Glutamatergic neuron (in vitro differentiated cells): ENCODE data around the gene CCDC85C. TPM values are rescaled to one million over a fixed set of nuclear protein-coding genes. Genes with fewer than 3 reads are reported as not detected.

Experiments
- DNase-seq: peaks from one replicate; pipeline ENCODE4 v3.0.0; 2022
- H3K27ac Mint-ChIP-seq: one replicate; pipeline ENCODE4 v1.8.0; 2020; ENCODE audit warnings: mild to moderate bottlenecking, mixed read lengths, inconsistent platforms; ENCODE audit not compliant: unreplicated experiment
- H3K27me3 Mint-ChIP-seq: one replicate; pipeline ENCODE4 v1.8.0; 2020; ENCODE audit warnings: mild to moderate bottlenecking, moderate library complexity, mixed read lengths, inconsistent platforms; ENCODE audit not compliant: unreplicated experiment
- H3K36me3 Mint-ChIP-seq: one replicate; pipeline ENCODE4 v1.8.0; 2020; ENCODE audit warnings: mild to moderate bottlenecking, mixed read lengths, inconsistent platforms; ENCODE audit not compliant: unreplicated experiment
- H3K4me1 Mint-ChIP-seq: one replicate; pipeline ENCODE4 v1.8.0; 2020; ENCODE audit warnings: mild to moderate bottlenecking, low read depth, mixed read lengths, inconsistent platforms; ENCODE audit not compliant: unreplicated experiment
- H3K4me3 Mint-ChIP-seq: one replicate; pipeline ENCODE4 v1.8.0; 2020; ENCODE audit warnings: mild to moderate bottlenecking, mixed read lengths, inconsistent platforms; ENCODE audit not compliant: unreplicated experiment
- H3K9me3 Mint-ChIP-seq: one replicate; pipeline ENCODE4 v1.8.0; 2020; ENCODE audit warnings: mild to moderate bottlenecking, moderate library complexity, mixed read lengths, inconsistent platforms; ENCODE audit not compliant: unreplicated experiment
- CTCF ChIP-seq: fragments of 200-600 bp; sonication (generic); IDR thresholded peaks from one replicate; pipeline ENCODE4 v1.5.0; 2021; ENCODE audit not compliant: partially characterized antibody, unreplicated experiment
- total RNA-seq: library from RNA; stranded (reverse); fragmentation: NEBNext Ultra II Directional; extraction: Animal tissue kit (Norgen Biotek cat#: 25700); gene quantifications from one replicate; pipeline ENCODE4 v1.2.1, GENCODE V29; 2021; ENCODE audit not compliant: unreplicated experiment

The CCDC85C gene
- total RNA-seq, 1 donor from 2014 or later: 32.3 TPM

GRCh38 chr14:99578541-99579101, 25.4 kb downstream of the CCDC85C start:
- Mint-ChIP-seq H3K27ac (no peak overlapping the region), H3K4me1 (peaks cover 30% of the 10 kb centered on the region), H3K9me3 (peaks cover 20% of the 10 kb centered on the region), H3K4me3 (no peak overlapping the region), H3K27me3 (peaks cover 25% of the 10 kb centered on the region), H3K36me3 (peaks cover 4% of the 10 kb centered on the region)
- TF ChIP-seq CTCF: no peak
- no peak for DNase-seq

GRCh38 chr14:99576761-99577705, 27.0 kb downstream of the CCDC85C start:
- TF ChIP-seq CTCF: no peak
- Mint-ChIP-seq H3K36me3 (peaks cover 4% of the 10 kb centered on the region), H3K4me3 (no peak overlapping the region), H3K27ac (no peak overlapping the region), H3K9me3 (peaks cover 23% of the 10 kb centered on the region), H3K4me1 (peaks cover 36% of the 10 kb centered on the region), H3K27me3 (peaks cover 30% of the 10 kb centered on the region)
- no peak for DNase-seq

- peaks cover 23% of the 10 kb centered on the region for H3K9me3 Mint-ChIP-seq
- TF ChIP-seq CTCF: no peak
Measured at GRCh38 chr14:99576304-99576703, 27.7 kb downstream of the CCDC85C start.

GRCh38 chr14:99575043-99576023, 28.7 kb downstream of the CCDC85C start:
- Mint-ChIP-seq H3K27me3 (peaks cover 31% of the 10 kb centered on the region), H3K4me1 (peaks cover 43% of the 10 kb centered on the region), H3K4me3 (peak overlapping the region; percentile 59), H3K27ac (peak overlapping the region; percentile 77), H3K36me3 (peaks cover 4% of the 10 kb centered on the region), H3K9me3 (peaks cover 21% of the 10 kb centered on the region)
- no peak for TF ChIP-seq CTCF
- DNase-seq: no peak

More at GRCh38 chr14:99576304-99576703, 27.7 kb downstream of the CCDC85C start:
- peaks cover 42% of the 10 kb centered on the region for H3K4me1 Mint-ChIP-seq
- no peak overlapping the region for H3K4me3 Mint-ChIP-seq
- peaks cover 4% of the 10 kb centered on the region for H3K36me3 Mint-ChIP-seq
- no peak overlapping the region for H3K27ac Mint-ChIP-seq
- peaks cover 31% of the 10 kb centered on the region for H3K27me3 Mint-ChIP-seq
- DNase-seq: no peak
